Skeletal muscle tissue (tissue), 4 donors: ENCODE data around the gene CCDC142. TPM values are rescaled to one million over a fixed set of nuclear protein-coding genes. Genes with fewer than 3 reads are reported as not detected.
"Not testable (repeated sequence)": the region's sequence is repeated elsewhere in the genome, so short reads cannot be mapped to it uniquely, and the experiment has no call there.

Experiments used
- H3K27ac ChIP-seq: one replicate; pipeline ENCODE4 v1.7.0; 2013; ENCODE audit warnings: mild to moderate bottlenecking, low read depth, low read length, inconsistent platforms
- H3K27me3 ChIP-seq, 3 donors: one replicate each; pipeline ENCODE4 v1.7.0; 2013; ENCODE audit warnings: low read length in 3 of 3; ENCODE audit not compliant: control insufficient read depth in 3 of 3, insufficient read depth in 3 of 3
- H3K36me3 ChIP-seq, 3 donors: one replicate each; pipeline ENCODE4 v1.7.0; 2013; ENCODE audit warnings: low read length in 3 of 3; ENCODE audit not compliant: control insufficient read depth in 3 of 3, insufficient read depth in 3 of 3
- H3K4me1 ChIP-seq, 3 donors: one replicate each; pipeline ENCODE4 v1.7.0; 2013; ENCODE audit warnings: low read length in 3 of 3, mild to moderate bottlenecking in 3 of 3; ENCODE audit not compliant: control insufficient read depth in 3 of 3, insufficient read depth in 3 of 3
- H3K4me3 ChIP-seq, 3 donors: one replicate each; pipeline ENCODE4 v1.7.0; 2013; ENCODE audit warnings: low read length in 3 of 3
- H3K9ac ChIP-seq, 3 donors: one replicate each; pipeline ENCODE4 v1.7.0; 2013; ENCODE audit warnings: low read length in 3 of 3, mild to moderate bottlenecking in 3 of 3, moderate library complexity in 2 of 3, low read depth in 1 of 3
- H3K9me3 ChIP-seq, 3 donors: one replicate each; pipeline ENCODE4 v1.7.0; 2013; ENCODE audit warnings: low read length in 3 of 3; ENCODE audit not compliant: control insufficient read depth in 3 of 3
- total RNA-seq: library from RNA; depleted of rRNA; stranded (reverse); fragments of >200 nt; gene quantifications from one replicate; pipeline ENCODE4 v1.2.3, GENCODE V29; 2014
- donor health status: Osteomylitis.

CCDC142 gene
- total RNA-seq, 1 donor from 2014 or later: 30.3 TPM

GRCh38 chr2:74471332-74472065 is 11.3 kb downstream of the CCDC142 start:
- H3K27me3 ChIP-seq: no peaks in the 10 kb centered on the region
- peak overlapping the region; percentile 89 to 100 (median 99) for H3K4me3 ChIP-seq
- H3K9me3 ChIP-seq: no peaks in the 10 kb centered on the region
- H3K36me3 ChIP-seq: peaks cover 14 to 19% (median 16%) of the 10 kb centered on the region in 3 donors
- peak overlapping the region; percentile 85 for H3K27ac ChIP-seq
- H3K9ac ChIP-seq: peak overlapping the region; percentile 92 to 99 (median 99)
- H3K4me1 ChIP-seq: peaks cover 20 to 29% (median 26%) of the 10 kb centered on the region in 3 donors

DNA sequence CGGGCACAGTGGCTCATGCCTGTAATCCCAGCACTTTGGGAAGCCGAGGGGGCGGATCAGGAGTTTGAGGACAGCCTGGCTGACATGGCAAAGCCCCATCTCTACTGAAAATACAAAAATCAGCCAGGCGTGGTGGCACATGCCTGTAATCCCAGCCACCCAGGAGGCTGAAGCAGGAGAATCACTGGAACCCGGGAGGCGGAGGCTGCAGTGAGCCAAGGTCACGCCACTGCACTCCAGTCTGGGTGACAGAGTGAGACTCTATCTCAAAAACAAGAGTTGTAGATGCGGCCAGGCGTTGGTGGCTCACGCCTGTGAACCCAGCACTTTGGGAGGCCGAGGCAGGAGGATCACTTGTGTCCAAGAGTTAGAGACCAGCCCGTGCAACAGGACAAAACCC is 12.1 kb downstream of the CCDC142 start:
- H3K36me3 ChIP-seq: peaks cover 11 to 19% (median 15%) of the 10 kb centered on the region in 3 donors
- H3K4me3 ChIP-seq: peak overlapping the region in 1 of 3 donors; percentile 35
- H3K4me1 ChIP-seq: peaks cover 23 to 34% (median 31%) of the 10 kb centered on the region in 3 donors
- H3K9me3 ChIP-seq, H3K27ac ChIP-seq, H3K9ac ChIP-seq, H3K27me3 ChIP-seq: not testable (repeated sequence)

DNA sequence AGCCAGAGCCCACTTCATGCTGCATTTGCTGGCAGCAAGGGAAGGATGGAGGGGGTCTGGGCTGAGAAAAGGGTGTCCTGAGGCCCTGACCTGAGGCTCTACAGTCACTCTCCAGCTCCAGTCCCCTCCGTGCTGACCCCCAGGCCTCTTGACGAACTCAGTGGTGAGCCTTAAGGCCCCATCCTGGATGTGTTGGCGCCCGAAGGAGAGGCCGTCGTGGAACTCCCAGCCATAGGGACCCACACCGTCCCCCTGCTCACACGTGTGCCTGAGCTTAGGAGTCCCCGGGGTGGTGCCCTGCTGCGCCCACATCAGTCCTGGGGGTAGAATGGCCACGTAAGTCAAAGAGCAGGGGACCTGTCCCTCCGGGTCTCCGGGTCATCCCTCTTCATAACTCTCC is 18.4 kb downstream of the CCDC142 start:
- Histone ChIP-seq H3K9me3 (no peaks in the 10 kb centered on the region), H3K4me3 (peak overlapping the region; percentile 81 to 91 (median 87)), H3K36me3 (peaks cover 17 to 22% (median 22%) of the 10 kb centered on the region in 3 donors), H3K4me1 (peaks cover 10 to 19% (median 14%) of the 10 kb centered on the region in 3 donors), H3K9ac (peak overlapping the region; percentile 88 to 93 (median 91)), H3K27me3 (no peaks in the 10 kb centered on the region), H3K27ac (peak overlapping the region; percentile 70)

- Histone ChIP-seq H3K9me3 (no peaks in the 10 kb centered on the region), H3K9ac (no peak overlapping the region), H3K27me3 (no peaks in the 10 kb centered on the region), H3K36me3 (peaks cover 17 to 22% (median 22%) of the 10 kb centered on the region in 3 donors), H3K4me3 (no peak overlapping the region), H3K27ac (no peak overlapping the region), H3K4me1 (peaks cover 15 to 30% (median 22%) of the 10 kb centered on the region in 3 donors)
These were observed 20.1 kb downstream of the CCDC142 start for GRCh38 chr2:74462786-74463105.

DNA sequence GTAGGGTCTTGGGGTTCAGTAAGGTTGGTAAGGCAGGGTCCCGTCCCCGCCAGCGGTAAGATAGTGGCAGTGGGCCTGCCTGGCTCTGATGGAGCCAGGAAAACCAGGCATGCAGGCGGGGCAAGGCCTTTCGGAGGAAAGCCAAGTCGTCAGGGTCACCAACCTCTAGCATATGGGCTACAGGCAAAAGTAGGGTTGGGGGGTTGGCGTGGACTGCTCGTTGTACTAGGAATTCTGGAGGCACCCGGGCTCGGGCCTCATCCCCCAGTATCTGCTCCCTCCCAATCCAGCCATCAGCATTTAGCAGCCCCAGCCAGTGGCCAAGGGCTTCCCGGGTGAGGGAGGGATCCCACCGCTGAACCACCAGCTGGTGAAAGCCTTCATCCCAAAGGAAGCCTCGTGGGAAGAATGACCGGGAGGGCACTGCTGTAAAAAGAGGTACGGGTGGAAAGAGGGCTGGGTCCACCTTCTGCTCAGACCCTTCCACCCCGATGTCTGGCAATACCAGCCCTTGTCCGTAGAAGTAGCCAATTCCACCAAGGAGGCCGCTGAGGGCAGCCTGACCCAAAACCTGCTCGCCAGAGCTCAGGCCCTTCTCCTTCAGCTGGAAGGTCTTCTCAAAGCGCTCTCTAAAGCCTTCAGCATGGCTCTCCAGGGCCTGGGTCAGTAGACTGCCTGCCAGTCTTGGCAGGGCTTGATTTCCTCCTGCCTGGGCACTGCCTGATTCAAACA is 20.6 kb downstream of the CCDC142 start:
- Histone ChIP-seq H3K36me3 (peaks cover 17 to 22% (median 22%) of the 10 kb centered on the region in 3 donors), H3K9ac (no peak overlapping the region)

GRCh38 chr2:74461187-74462053 is 21.4 kb downstream of the CCDC142 start:
- Histone ChIP-seq H3K4me1 (peaks cover 25 to 42% (median 30%) of the 10 kb centered on the region in 3 donors), H3K9ac (no peak overlapping the region), H3K27ac (no peak overlapping the region)

More for the DNA sequence above, 20.6 kb downstream of the CCDC142 start:
- Histone ChIP-seq H3K27ac (no peak overlapping the region), H3K27me3 (no peaks in the 10 kb centered on the region), H3K4me3 (no peak overlapping the region), H3K9me3 (no peaks in the 10 kb centered on the region), H3K4me1 (peaks cover 18 to 34% (median 22%) of the 10 kb centered on the region in 3 donors)

GRCh38 chr2:74460187-74460586 is 22.6 kb downstream of the CCDC142 start:
- H3K9ac ChIP-seq, H3K27me3 ChIP-seq, H3K27ac ChIP-seq, H3K4me3 ChIP-seq, H3K9me3 ChIP-seq: not testable (repeated sequence)
- Histone ChIP-seq H3K4me1 (peaks cover 31 to 48% (median 36%) of the 10 kb centered on the region in 3 donors), H3K36me3 (peaks cover 20 to 24% (median 22%) of the 10 kb centered on the region in 3 donors)

More at GRCh38 chr2:74461187-74462053, 21.4 kb downstream of the CCDC142 start:
- Histone ChIP-seq H3K4me3 (no peak overlapping the region), H3K9me3 (no peaks in the 10 kb centered on the region), H3K36me3 (peaks cover 20 to 23% (median 22%) of the 10 kb centered on the region in 3 donors), H3K27me3 (no peaks in the 10 kb centered on the region)

DNA sequence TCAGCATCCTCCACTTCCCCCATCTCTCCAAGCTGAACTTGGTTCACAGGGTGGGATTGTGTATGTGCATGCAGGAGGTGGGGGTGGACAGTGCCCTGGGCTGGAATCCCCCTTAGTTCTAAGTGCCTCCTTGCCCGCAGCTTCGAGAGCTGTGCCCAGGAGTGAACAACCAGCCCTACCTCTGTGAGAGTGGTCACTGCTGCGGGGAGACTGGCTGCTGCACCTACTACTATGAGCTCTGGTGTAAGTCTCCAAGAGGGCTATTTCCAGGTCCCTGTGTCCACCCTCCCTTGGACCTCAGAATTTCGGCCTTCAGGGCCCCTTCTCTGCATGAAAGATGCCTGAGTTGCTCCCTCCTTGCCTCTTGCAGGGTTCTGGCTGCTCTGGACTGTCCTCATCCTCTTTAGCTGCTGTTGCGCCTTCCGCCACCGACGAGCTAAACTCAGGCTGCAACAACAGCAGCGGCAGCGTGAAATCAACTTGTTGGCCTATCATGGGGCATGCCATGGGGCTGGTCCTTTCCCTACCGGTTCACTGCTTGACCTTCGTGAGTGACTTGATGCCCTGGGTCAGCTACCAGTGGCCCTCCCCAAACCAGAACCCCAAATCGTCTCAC is 23.2 kb downstream of the CCDC142 start:
- H3K27me3 ChIP-seq, H3K27ac ChIP-seq, H3K9me3 ChIP-seq, H3K9ac ChIP-seq: not testable (repeated sequence)
- Histone ChIP-seq H3K4me3 (peak overlapping the region in 2 of 3 donors; percentile 10 to 20), H3K36me3 (peaks cover 20 to 24% (median 22%) of the 10 kb centered on the region in 3 donors), H3K4me1 (peaks cover 32 to 48% (median 37%) of the 10 kb centered on the region in 3 donors)

DNA sequence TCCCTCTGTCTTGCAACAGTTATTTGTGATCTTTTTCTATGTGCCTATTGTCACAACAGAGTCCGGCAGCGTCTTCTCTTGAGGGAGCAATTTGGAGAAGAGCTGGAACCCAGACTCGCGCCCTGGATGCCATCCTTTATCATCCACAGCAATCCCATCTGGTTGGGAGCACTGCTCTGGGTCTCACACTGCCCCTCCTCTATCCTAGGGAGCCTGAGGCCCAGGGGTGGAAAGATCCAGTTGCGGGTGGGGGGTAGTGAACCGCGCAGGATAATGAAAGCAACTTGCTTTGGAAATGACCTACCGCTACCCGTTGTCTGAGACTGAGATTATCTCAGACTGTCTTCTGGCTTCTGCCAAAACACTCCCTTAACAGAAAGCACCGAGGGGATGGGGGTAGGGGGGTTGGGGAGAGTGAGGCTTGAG is 23.8 kb downstream of the CCDC142 start:
- H3K27ac ChIP-seq: peak overlapping the region; percentile 17
- H3K9ac ChIP-seq: peak overlapping the region; percentile 77 to 85 (median 78)
- no peaks in the 10 kb centered on the region for H3K9me3 ChIP-seq
- peaks cover 20 to 24% (median 22%) of the 10 kb centered on the region in 3 donors for H3K36me3 ChIP-seq
- no peaks in the 10 kb centered on the region for H3K27me3 ChIP-seq
- peak overlapping the region; percentile 94 to 99 (median 97) for H3K4me3 ChIP-seq
- peaks cover 26 to 42% (median 35%) of the 10 kb centered on the region in 3 donors for H3K4me1 ChIP-seq
